Measurements from ENCODE around the gene MRPS34.

DNA sequence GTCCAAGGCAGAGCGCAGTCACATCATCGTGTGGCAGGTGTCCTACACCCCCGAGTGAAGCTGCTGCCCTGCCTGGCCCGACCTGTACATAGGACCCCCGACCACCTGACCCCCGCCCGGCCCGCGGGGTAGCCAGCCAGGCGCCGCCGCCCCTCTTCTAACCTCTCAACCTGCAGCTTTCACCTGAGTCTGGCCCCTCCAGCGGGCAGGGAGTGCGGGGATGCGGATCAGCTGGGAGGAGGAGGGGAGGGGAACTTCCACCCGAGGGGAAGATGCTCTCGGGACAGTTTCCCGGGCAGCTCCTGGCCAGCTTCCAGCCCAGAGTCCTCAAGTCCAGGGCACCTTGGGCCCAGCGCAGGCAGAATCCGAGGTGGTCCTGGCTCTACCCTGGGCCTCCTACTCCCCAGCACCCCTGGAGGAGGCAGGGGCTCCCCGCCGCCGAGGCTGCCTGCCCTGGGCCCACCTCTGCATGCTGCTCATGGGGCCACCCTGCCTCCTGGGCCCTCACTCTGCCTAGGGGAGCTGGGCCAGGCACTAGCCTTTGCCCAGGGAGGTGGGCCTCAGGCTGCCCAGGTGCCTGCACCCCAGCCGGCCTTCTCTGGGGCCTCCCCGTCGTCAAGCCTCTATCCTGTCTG, 4.0 kb downstream of the MRPS34 start:
- TF ChIP-seq, protein P1, sequence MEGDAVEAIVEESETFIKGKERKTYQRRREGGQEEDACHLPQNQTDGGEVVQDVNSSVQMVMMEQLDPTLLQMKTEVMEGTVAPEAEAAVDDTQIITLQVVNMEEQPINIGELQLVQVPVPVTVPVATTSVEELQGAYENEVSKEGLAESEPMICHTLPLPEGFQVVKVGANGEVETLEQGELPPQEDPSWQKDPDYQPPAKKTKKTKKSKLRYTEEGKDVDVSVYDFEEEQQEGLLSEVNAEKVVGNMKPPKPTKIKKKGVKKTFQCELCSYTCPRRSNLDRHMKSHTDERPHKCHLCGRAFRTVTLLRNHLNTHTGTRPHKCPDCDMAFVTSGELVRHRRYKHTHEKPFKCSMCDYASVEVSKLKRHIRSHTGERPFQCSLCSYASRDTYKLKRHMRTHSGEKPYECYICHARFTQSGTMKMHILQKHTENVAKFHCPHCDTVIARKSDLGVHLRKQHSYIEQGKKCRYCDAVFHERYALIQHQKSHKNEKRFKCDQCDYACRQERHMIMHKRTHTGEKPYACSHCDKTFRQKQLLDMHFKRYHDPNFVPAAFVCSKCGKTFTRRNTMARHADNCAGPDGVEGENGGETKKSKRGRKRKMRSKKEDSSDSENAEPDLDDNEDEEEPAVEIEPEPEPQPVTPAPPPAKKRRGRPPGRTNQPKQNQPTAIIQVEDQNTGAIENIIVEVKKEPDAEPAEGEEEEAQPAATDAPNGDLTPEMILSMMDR (IDR thresholded peaks at IDR 0.05; ENCODE audit: borderline replicate concordance, extremely low read depth, low read length, poor library complexity, severe bottlenecking): no peak
- no peak for TF ChIP-seq EZH2 (IDR thresholded peaks at IDR 0.05; ENCODE audit: borderline replicate concordance, low read depth, low read length, severe bottlenecking)
